Measurements from ENCODE around the gene SMAD6.
"Not testable (repeated sequence)": the region's sequence is repeated elsewhere in the genome, so short reads cannot be mapped to it uniquely, and the experiment has no call there.

Gene SMAD6

DNA sequence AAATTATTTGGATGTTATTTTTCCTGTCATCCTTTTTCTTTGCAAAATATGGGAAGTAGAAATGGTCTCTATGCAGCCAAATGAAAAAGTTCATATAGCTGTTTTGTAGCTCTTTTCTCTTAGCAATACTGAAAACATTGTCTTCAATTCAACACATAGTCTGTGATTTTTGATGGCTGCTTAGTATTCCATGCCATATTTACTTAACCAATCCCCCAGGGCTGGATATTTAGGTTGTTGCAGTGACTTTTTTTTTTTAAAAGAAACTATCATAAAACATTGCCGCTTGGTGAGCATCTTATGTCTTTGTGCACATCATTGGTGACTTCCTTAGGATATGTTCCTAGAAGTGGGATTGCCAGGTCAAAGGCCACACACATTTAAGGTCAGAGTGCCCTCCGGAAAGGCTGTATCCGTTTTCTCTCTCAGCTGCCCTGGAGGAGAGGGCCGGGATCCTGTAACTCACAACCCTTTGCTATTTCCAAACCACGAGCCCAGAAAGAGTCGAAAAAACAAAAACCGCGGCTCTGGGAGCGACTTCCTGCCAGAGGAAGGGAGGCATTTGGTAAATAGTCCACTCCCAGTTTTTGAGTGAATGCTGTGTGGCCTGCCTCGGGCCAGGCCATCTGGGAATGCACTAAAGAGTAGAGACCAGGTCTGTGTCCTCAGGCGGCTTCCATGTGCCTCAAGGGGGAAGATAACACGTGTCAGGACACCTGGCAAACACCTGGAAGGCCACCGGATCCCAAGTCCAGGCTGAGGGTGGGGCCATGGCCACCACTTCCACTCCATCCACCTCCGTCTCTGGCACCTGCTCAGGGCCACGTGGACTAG, 41.9 kb downstream of the SMAD6 start:
- no peak for DNase-seq

DNA sequence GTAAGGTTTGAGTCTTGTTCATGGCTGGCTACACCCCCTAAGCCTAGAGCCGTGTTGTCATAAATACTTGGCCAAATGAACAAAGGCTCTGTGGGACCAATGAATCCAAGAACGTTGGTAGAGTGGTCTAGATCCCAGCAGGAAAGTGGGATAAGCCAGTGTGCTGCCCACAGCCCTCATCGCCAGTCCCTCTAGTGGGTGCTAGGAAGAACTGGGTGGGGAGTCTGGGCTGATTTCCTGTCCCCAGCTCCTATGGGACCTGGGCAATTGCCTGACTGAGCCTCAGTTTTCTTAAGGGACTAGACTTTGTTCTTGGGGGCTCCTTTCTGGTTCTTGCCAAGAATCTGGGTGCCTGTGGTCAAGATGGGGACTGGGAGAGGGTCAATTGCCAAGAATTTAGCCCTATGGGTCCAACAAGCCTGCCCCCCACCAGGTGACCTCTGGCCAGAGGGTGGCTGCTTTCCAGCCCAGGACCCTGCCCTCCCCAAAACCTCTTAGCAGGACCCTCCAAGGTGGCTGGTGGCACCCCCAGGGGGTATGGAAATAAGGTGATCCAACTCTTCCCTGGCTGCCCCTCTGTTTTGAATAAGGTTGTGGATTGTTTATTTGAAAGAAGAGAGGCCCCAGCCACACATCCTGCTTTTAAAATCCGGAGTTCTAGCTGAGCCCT, 42.7 kb downstream of the SMAD6 start:
- no peak for DNase-seq

DNA sequence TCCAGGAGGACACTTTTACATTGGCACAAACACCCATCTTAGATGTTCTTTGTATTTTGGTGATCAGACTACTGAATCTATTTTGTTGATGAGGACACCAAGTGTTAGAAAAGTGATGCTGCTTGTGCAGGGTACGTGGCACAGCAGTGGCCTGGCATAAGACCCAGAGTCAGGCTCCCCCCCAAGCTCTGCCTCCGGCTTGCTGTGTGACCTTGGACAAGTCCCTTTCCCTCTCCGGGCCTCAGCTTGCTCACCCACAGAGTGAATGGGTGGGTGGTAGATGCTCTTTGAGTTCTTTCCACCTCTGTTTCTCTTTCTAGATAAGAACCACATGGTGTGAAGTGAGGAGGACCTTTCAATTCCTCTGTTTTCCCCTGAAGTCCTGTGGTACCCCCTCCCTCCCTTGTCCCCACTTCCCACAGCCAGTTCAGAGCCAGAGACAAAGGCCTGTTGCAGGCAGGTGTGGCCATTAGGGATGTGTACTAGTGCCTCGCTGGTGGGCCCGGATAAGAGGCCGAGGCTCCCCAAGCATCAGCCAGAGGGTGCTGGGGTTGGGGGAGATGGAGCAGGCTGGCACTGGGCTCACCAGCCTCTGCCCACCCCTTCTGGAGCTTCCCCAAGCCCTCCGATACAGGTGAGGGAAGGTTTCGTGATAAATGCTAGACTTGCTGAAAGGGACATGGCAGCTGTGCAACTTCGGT, 43.6 kb downstream of the SMAD6 start:
- DNase-seq = no peak

DNA sequence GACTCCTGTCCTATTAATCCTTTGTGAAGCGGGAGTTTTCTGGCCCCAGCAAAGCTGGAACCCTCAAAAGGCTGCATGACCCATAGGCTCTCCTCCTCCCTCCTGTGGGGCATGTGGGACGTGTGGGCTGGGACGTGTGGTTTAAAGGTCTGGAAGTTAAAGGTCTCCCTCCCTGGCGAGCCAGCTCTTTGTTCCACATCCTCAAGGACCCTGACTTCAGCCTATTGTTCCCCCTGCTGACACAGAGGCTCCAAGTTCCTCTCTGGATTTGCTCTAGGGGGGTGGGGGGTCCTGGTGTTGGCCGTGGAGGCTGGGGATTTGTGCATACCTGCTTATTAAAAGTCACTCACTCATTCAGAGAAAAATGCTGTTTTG, 44.2 kb downstream of the SMAD6 start:
- DNase-seq = no peak

DNA sequence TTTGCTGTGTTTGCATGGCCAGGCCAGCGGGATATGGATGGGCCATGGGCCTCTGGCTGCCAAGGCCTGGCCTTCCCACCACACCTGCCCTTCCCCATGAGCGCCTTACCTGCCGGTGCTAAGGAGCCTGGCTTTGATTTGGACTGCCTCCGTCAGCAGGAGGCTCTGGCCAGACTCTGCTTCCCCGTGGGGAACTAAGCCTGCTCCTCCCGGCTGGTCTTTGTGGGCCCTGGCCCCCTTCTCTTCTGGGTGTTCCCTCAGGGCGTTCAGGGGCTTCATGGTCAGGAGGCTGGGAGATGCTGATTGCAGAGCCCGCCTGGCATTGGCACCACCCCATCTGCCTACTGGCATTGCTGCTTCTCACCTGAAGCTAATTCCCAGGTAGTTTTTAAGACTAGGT, 45.2 kb downstream of the SMAD6 start:
- no peak for DNase-seq

DNA sequence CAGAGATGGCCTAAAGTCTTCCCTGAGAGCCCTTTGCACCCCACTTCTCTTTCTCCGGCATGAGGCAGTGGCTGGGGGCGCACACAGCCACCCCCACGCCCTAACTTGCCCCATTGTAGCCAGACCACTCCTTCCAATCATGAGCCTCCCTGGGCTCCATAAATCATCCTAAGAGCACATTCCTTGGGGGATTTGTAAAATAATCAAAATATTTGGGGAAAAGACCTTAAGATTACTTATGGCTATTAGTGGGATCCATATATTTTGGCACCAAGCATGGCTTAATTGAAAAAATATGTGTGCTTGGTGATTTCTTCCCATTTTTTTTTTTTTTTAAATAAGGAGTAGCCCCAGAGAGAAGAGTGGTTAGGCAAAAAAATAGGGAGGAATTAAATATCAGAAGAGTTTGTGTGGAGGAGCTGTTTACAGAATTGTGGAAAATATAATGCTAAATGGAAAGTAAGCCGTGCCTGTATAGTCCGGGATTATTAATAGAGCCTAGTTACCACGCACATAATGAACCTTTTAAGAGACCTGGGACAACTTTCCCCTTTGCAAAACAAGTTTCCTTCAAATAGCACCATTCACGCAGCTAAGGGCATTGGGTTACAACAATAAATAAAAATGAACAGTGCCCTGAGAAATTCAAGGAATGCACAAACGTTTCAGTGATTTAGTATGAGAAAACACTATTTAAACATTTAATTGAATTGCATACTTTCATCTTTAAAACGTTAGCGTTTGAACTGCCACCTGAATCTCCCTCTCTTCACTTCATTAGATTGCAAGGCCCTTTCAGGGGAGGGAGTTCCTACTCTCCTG, 46.1 kb downstream of the SMAD6 start:
- no peak for DNase-seq

DNA sequence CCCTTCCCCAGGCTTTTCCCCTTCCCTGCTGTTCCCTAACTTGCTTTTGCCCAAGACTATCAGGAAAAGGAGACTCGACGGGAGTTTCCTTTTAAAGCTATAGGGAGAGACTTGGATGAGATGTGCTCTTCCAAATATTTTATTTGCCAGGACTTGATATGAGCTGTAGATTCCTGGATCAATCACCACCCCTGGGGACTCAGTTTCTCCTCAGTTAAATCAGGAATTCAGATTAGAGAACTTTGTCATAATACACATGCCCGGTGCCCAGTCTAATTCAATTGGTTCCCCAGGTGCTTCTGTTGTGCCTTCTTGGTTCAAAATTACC, 46.6 kb downstream of the SMAD6 start:
- DNase-seq = no peak

DNA sequence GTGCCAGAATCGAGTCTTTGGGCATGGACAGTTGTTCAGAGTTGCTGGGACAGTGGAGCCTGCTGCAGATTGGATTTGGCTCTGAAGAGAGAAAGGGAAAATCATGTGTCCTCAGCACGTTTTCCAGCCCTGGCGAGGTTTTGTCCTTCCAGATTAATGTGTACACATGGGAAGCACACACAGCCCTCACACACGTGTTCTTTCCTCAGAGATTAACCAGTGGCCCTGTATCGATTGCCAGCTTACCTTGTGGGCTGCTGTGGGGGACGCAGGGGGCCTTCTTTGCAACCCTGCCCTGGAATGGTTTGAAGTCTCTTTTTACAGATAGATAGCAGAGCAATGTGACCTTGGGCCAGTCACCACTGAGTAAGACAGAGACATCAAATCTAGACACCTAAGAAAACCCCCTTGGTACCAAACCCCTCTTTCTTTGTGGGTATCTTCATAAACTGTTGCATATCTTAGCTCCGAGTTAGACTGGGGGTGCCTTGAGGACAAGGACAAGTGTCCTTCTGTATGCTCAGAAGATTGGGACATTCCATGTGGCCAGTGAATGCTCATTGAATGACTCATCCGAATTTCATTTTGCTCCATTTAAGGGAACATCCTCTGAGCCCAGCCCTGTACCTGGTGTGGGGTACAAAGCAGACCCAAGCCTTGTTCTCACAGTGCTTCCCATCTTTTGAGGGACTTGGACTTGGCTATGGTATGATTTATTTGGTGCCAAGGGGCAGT, 48.0 kb downstream of the SMAD6 start:
- no peak for DNase-seq

DNA sequence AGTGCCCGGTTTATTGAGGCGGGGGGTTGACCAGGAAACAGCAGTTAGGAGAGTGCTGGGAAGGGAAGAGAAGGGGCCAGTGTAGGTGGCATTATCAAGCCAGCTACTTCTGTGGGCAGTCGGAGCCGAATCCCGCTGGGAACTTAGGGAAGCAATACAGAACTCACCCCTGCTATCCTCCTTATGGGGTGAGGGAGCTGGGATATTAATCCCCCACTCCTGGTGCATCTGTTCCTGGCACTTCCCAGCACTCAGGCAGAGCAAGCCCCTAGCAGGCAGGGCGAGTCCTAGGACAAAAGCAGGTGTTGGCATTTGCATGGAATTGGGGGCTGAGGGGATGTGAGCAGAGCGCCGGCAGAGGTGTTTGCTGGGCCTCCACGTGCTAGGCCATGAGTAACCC, 48.6 kb downstream of the SMAD6 start:
- DNase-seq = no peak

DNA sequence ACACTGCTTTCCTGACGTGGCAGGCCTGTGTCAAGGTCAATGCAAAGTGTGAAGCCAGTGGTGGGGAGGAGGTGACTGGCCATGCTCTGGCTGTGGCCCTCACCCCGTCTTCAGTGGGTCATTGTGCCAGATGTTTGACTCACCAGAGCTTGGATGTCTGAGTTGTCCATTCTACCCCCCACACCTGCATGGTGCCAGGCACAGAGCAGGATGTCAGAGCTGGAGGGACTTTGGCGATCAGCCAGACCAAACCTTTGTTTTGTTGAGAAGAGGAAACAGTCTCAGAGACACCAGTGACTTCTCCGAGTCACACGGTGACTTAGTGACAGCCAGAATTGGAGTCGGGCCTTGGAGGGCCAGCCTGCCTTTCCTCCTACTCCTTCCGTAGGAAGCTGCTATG, 49.5 kb downstream of the SMAD6 start:
- peak; percentile 67 for DNase-seq

DNA sequence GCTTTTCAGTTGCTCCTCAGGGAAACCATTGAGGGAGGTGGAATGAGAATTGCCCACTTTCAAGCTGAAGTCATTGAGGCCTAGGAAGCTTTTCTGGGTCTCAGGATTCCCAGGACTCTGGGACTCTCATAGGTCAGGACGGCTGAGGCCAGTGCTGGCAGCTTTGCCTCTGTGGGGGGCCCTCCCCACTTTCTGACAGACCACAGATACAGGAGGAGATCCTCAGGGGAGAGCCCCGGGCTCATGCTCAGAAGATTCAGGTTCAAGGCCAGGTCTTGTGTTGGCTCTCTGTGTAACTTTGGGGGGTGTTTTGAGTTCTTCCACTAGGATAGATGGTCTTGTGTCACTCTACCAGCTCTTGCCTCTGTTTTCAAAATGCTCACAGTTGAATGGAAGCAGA, 50.0 kb downstream of the SMAD6 start:
- no peak for DNase-seq

DNA sequence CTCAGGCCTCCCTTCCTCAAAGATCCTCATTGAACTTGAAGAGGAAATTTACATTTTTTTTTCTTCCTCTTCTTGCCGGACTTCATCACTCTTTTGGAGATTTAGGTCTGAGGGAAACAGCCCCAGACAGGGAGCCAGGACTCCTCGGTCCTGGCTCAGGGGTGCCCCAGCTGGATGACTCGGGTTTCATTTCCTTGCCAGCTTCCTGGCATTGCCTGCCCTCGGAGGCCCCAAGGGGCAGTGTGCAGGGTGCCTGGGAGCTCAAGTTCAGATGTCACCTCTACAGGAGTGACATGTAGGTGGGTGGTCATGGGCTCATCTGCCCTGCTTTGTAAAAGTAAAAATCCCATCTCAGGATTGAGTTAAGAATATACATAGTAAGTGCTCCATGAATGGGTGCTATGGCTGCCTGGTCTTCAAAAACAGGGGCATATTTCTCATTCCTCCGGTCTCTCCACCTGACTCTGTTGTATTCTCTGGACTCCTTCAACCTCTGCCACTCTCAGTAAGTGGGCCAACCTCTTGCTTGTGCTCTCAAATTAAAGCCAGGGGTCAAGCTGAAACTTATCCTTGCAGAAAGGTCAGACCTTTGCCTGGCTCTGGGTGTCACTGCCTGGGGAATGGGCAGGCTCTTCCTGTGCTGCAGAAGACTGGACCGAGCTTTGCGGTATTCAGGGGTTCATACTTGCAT, 51.8 kb downstream of the SMAD6 start:
- DNase-seq = no peak

DNA sequence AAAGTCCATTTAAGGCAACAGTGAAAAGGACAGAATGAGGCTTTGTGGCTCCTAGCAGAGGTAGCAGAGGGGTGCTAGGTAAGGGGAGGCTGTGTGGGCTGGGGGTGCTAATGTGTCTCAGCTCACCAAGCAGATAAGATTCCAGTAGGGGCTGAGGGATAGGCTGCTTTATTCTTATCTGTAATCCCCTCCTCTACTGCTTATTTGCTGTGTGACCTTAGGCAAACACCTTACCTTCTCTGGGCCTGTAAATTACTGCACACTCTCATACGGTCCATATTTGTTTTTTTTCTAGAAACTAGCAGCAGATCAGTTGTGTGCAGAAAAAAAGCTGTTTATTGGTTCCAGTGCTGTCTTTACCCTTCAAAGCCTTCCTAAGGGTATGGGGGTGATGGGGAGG, 52.8 kb downstream of the SMAD6 start:
- no peak for DNase-seq

DNA sequence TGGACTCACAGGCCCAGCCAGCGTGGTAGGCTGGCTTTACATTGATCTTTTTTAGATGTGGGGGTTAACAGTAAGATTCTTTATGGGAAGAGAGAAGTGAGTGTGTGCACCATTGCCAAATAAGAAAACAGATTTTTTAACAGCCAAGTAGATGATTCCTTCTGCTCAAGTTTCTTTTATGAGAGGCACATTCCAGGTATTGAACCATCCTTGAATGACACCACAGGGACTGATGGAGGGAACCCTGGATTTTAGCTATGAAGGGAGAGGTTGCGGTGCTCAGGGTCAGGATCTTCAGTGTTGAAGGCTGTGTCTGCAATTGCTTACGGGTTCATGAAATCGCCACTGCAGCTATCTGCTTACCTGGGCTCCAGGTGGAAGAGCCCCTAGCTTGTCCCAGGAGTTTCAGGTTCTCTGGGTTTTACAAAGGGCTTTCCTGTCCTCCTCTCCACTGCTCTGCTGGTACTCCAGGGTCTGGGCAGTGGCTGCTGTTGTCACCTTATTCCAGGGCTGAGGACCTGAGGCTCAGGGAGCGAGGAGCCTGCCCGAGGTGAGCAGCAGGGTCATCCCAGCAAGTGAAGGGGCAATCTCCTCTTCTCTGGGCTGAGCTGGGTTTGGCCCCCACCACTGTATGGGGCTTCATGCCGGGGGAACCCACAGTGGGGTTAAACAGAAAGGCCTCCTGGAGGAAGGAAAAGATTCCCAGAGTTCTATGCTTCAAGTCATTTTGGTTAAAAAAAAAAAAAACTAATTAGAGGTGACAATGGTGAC, 53.4 kb downstream of the SMAD6 start:
- DNase-seq = no peak

DNA sequence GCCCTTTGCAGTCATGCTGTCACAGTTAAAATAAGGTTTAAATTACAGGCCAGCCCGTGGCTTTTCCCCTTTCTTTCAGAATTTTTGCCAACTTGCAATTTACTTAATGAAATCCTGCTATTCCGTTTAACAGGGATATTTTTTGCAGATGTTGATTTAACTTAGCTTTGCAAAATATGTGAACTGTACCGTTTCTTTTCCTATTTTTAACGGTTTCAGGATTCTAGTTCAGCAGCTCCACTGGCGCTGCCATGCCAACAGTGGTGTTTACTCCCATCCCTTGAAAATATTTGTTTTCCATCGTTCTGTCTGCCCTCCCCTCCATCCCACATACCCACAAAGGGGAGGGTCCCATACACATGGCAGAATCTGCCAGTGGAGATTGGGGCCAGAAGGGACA, 54.3 kb downstream of the SMAD6 start:
- DNase-seq = no peak

DNA sequence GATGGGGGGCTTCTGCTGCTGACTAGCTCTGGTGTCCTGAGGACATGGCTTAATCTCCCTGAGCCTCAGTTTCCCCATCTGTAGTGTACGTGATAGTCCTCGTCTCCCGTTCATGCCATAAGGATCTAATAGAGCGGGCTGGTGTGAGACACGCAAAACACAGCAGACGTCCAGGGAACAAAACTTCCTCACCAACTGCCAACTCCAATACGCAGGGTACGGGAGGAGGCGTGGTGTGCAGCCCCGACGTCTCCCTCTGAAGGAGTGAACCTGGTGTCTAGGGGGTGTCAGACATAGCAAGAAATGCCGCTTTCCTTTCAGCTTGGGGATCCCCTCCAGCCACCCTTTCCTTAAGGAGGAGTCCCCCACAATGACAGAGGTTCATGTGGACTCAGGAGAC, 55.0 kb downstream of the SMAD6 start:
- DNase-seq = no peak

DNA sequence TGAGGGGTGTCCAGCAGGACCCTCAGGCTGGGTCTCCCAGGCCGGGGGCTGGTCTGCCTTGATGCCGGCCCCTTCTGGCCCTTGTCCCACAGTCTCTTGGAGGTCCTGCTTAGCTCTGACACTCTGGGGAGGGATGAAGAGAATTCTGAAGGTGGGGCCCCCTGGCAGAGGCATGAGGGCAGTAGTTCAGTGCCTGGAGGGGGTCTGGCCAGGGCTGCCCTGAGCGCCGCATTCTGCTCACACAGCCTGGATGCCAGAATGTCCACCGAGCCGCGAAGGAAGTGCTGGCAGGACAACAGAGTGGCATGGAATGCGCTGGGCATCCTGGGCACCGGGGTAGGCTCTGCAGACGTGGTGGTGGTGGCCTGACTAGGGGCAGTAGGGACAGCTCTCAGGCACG, 55.5 kb downstream of the SMAD6 start:
- DNase-seq = no peak

DNA sequence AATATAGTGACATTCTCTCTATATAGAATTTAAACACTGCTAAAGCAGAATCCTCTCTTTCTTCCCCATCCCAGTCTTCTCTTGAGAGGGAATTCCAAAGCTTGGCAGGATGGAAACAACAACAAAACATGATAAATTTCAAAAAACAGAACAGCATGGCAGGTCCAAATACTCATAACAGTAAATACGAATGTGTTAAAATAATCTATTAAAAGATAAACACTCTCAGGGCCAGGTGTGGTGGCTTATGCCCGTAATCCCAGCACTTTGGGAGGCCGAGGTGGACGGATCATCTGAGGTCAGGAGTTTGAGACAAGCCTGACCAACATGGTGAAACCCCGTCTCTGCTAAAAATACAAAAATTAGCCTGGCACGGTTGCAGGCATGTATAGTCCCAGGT, 56.2 kb downstream of the SMAD6 start:
- not testable (repeated sequence) for DNase-seq

DNA sequence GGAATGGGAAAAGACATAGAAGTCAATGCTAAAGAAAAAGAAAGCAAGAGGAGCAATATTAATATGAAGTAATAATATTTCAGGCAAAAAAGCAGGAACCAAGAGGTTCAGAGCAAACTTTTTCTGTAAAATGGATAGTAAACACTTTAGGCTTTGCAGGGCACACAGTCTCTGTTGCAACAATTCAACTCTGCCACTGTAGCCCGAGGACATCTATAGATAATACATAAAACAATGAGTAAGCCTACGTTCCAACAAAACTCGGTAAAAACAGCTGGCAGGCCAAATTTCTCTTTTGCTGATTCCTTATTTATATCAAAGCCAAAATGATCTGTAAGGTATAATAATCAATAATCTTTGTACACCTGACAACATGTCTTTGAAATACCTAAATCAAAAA, 56.8 kb downstream of the SMAD6 start:
- DNase-seq = no peak

DNA sequence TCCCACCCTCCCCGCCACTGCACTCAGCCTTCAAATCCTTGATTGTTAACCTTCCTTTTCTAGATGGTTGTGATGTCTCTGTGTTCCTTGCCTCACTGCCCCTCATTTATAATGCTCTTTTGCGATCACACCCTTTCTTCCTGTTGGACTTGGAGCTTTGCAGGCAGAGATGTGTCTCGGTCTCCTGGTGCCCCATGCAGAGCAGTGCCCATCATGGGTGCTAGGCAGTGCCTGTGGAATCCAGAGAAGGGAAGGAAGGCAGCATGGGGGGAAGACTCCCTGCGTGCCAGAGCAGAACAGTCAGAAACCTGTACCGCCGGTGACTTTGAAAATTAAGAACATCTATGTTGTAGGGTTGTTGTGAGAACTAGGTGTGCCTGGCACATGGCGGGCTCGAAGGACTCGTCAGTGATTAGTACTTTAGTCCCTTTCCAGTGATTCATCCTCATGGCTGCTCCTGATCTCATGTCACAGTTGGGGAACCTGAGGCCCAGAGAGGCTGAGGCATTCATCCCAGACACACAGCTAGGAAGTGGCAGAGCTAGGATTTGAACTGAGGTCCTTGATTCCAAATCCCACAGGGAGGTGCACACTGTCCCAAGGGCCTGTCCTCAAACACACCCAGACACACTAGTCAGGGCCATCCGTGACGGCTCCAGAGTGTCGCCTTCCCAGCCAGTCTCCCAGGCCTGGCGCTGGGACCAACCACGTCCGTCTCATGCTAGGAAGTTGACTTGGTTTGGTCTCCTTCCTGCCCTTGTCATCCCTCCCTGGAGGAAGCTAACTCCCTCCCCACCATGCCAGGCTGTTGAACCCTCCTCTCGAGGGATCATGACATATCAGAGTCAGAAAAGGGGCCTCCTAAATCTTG, 58.3 kb downstream of the SMAD6 start:
- no peak for DNase-seq

Measured in NCI-H2029 (cell line).